ENCODE measurements around the gene LRRC4C. TPM values are rescaled to one million over a fixed set of nuclear protein-coding genes. Genes with fewer than 3 reads are reported as not detected.

Gene LRRC4C
- total RNA-seq, 1 donor from 2014 or later: 1.3 TPM

- H3K4me1 Mint-ChIP-seq (ENCODE audit: low read depth): no peaks in the 10 kb centered on the region
- no peak overlapping the region for H3K4me3 Mint-ChIP-seq (ENCODE audit: low read depth)
- H3K9me3 Mint-ChIP-seq (ENCODE audit: low read depth): peaks cover 2% of the 10 kb centered on the region
- no peak overlapping the region for H3K27ac Mint-ChIP-seq
- TF ChIP-seq, protein P1, sequence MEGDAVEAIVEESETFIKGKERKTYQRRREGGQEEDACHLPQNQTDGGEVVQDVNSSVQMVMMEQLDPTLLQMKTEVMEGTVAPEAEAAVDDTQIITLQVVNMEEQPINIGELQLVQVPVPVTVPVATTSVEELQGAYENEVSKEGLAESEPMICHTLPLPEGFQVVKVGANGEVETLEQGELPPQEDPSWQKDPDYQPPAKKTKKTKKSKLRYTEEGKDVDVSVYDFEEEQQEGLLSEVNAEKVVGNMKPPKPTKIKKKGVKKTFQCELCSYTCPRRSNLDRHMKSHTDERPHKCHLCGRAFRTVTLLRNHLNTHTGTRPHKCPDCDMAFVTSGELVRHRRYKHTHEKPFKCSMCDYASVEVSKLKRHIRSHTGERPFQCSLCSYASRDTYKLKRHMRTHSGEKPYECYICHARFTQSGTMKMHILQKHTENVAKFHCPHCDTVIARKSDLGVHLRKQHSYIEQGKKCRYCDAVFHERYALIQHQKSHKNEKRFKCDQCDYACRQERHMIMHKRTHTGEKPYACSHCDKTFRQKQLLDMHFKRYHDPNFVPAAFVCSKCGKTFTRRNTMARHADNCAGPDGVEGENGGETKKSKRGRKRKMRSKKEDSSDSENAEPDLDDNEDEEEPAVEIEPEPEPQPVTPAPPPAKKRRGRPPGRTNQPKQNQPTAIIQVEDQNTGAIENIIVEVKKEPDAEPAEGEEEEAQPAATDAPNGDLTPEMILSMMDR (IDR thresholded peaks at IDR 0.05; ENCODE audit: unreplicated experiment): no peak
- DNase-seq (ENCODE audit: low spot score, unreplicated experiment): no peak
- no peaks in the 10 kb centered on the region for H3K36me3 Mint-ChIP-seq (ENCODE audit: insufficient read depth)
- H3K27me3 Mint-ChIP-seq: no peaks in the 10 kb centered on the region
These were observed 1178.3 kb downstream of the LRRC4C start for GRCh38 chr11:40281052-40281580.

DNA sequence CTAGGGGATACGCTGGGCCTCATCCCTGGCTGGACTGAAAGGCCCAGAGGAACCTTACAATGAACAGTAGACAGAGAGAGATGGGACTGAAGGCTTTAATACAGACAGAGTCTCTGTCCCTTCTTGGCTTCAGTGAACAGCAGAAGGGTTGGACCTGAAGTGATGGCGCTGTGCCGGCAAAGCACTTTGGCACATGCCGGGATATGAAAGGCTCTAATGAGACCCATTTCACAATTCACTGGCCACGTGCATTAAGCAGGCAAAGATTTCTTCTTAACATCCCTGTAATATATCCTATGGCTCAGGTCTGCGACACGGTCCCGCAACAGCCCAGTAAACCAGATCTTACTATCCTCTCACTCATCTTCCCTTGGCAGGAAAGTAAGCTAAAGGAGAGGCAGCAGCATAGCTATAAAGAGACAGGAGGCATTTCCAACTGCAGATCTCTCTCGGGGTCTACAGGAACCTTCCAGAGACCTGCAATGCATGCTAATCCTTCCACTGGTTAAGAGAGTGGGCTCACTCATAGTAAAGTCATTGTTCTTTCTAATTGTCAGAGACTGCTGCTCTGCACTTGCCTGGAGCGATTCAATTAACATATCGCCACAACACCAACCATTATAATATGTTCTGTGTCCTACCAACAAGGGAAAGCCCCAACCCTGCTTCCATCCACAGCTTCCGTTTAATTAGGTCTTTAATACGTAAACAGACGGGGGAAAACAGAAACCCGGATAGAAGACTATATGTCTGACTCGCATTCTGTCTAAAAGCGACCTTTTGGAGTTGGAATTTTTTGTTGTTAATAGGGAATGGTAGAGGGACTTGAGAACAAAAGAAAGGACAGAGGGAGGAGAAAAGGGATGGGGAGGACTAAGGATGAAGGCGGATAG is 1179.0 kb downstream of the LRRC4C start:
- H3K36me3 Mint-ChIP-seq (ENCODE audit: insufficient read depth): no peaks in the 10 kb centered on the region
- no peaks in the 10 kb centered on the region for H3K27me3 Mint-ChIP-seq
- TF ChIP-seq, protein P1 (IDR thresholded peaks at IDR 0.05; ENCODE audit: unreplicated experiment): no peak
- H3K9me3 Mint-ChIP-seq (ENCODE audit: low read depth): peaks cover 2% of the 10 kb centered on the region
- no peaks in the 10 kb centered on the region for H3K4me1 Mint-ChIP-seq (ENCODE audit: low read depth)
- DNase-seq (ENCODE audit: low spot score, unreplicated experiment): no peak
- H3K4me3 Mint-ChIP-seq (ENCODE audit: low read depth): no peak overlapping the region
- no peak overlapping the region for H3K27ac Mint-ChIP-seq

GRCh38 chr11:40276960-40277359 is 1182.5 kb downstream of the LRRC4C start:
- Mint-ChIP-seq H3K27ac (no peak overlapping the region), H3K4me3 (ENCODE audit: low read depth) (no peak overlapping the region), H3K36me3 (ENCODE audit: insufficient read depth) (no peaks in the 10 kb centered on the region), H3K9me3 (ENCODE audit: low read depth) (peaks cover 2% of the 10 kb centered on the region), H3K27me3 (no peaks in the 10 kb centered on the region), H3K4me1 (ENCODE audit: low read depth) (no peaks in the 10 kb centered on the region)
- DNase-seq (ENCODE audit: low spot score, unreplicated experiment): no peak
- TF ChIP-seq, protein P1 (IDR thresholded peaks at IDR 0.05; ENCODE audit: unreplicated experiment): no peak

DNA sequence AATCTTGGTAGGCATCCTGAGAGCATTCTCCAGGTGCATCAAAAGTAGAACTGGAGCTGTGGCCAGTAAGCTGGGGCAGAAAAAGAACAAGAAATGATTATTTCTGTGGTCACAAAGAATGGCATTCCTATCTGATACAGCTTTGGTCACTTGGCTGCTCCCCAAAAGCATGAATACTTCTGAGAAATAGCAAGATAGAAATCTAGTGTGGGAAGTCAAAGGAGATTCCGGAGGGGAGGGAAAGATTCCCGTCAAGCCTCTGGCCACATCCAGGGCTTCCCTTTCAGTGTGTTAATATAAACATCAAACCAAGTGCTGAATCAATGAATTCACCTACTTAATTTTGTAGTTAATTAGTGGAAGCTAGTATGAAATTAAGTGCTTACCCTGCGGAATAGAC is 1185.4 kb downstream of the LRRC4C start:
- TF ChIP-seq, protein P1 (IDR thresholded peaks at IDR 0.05; ENCODE audit: unreplicated experiment): no peak
- Mint-ChIP-seq H3K4me3 (ENCODE audit: low read depth) (no peak overlapping the region), H3K27me3 (no peaks in the 10 kb centered on the region), H3K9me3 (ENCODE audit: low read depth) (peaks cover 2% of the 10 kb centered on the region), H3K36me3 (ENCODE audit: insufficient read depth) (no peaks in the 10 kb centered on the region), H3K27ac (no peak overlapping the region), H3K4me1 (ENCODE audit: low read depth) (no peaks in the 10 kb centered on the region)
- DNase-seq (ENCODE audit: low spot score, unreplicated experiment): no peak

DNA sequence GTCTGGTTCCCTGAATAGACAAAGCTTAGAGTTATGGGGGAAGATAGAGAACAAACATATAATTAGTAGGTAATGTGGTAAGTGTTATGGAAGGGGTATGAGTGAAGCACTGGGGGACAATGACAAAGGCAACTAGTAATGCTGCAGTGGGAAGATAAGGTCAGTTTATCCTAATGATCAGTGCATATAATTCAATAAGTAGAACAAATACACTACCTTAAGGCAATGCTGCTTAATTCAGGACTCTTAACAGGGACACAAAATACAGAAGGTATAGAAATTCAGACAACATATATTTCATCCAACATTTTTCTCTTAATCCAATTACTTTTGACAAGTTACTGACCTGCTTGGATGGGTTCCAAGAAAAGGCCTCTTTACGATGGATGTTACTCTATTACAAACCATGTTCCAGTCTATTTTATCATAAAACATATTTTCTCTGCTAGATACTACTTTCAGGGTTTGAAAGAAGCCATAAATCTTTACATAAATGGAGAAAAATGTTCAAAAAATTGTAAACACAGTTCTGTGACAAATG is 1186.2 kb downstream of the LRRC4C start:
- Mint-ChIP-seq H3K27ac (no peak overlapping the region), H3K9me3 (ENCODE audit: low read depth) (peaks cover 2% of the 10 kb centered on the region), H3K4me1 (ENCODE audit: low read depth) (no peaks in the 10 kb centered on the region), H3K4me3 (ENCODE audit: low read depth) (no peak overlapping the region), H3K36me3 (ENCODE audit: insufficient read depth) (no peaks in the 10 kb centered on the region), H3K27me3 (no peaks in the 10 kb centered on the region)
- TF ChIP-seq, protein P1 (IDR thresholded peaks at IDR 0.05; ENCODE audit: unreplicated experiment): no peak
- no peak for DNase-seq (ENCODE audit: low spot score, unreplicated experiment)

All from progenitor cell of endocrine pancreas (in vitro differentiated cells).